ENCODE measurements around the gene OBSL1.

The OBSL1 gene

GRCh38 chr2:219523031-219523671 lies 48.2 kb downstream of the OBSL1 start:
- DNase-seq: no peak
- Histone ChIP-seq H3K9me3 (ENCODE audit: control insufficient read depth, low read length) (no peaks in the 10 kb centered on the region), H3K27ac (ENCODE audit: insufficient read depth, low read length, poor library complexity, severe bottlenecking) (no peak overlapping the region), H3K4me3 (ENCODE audit: insufficient read depth, low read depth, low read length, poor library complexity, severe bottlenecking) (no peak overlapping the region), H3K36me3 (ENCODE audit: control insufficient read depth, insufficient read depth, low read length) (no peaks in the 10 kb centered on the region), H3K27me3 (replicated peaks; ENCODE audit: control insufficient read depth, insufficient read depth, low read length, poor library complexity, severe bottlenecking) (peaks cover 44% of the 10 kb centered on the region), H3K4me1 (ENCODE audit: control insufficient read depth, insufficient read depth, low read length, poor library complexity, severe bottlenecking) (peaks cover 12% of the 10 kb centered on the region)

- no peak overlapping the region for H3K4me3 ChIP-seq (ENCODE audit: insufficient read depth, low read depth, low read length, poor library complexity, severe bottlenecking)
These were observed 49.0 kb downstream of the OBSL1 start for GRCh38 chr2:219522111-219523030.

GRCh38 chr2:219521066-219521880 lies 50.1 kb downstream of the OBSL1 start:
- H3K4me3 ChIP-seq (ENCODE audit: insufficient read depth, low read depth, low read length, poor library complexity, severe bottlenecking): no peak overlapping the region
- peaks cover 12% of the 10 kb centered on the region for H3K4me1 ChIP-seq (ENCODE audit: control insufficient read depth, insufficient read depth, low read length, poor library complexity, severe bottlenecking)
- no peaks in the 10 kb centered on the region for H3K9me3 ChIP-seq (ENCODE audit: control insufficient read depth, low read length)
- no peak for DNase-seq
- H3K36me3 ChIP-seq (ENCODE audit: control insufficient read depth, insufficient read depth, low read length): no peaks in the 10 kb centered on the region
- no peak overlapping the region for H3K27ac ChIP-seq (ENCODE audit: insufficient read depth, low read length, poor library complexity, severe bottlenecking)
- peaks cover 48% of the 10 kb centered on the region for H3K27me3 ChIP-seq (replicated peaks; ENCODE audit: control insufficient read depth, insufficient read depth, low read length, poor library complexity, severe bottlenecking)

More at GRCh38 chr2:219522111-219523030, 49.0 kb downstream of the OBSL1 start:
- H3K27ac ChIP-seq (ENCODE audit: insufficient read depth, low read length, poor library complexity, severe bottlenecking): no peak overlapping the region
- H3K9me3 ChIP-seq (ENCODE audit: control insufficient read depth, low read length): no peaks in the 10 kb centered on the region
- peaks cover 12% of the 10 kb centered on the region for H3K4me1 ChIP-seq (ENCODE audit: control insufficient read depth, insufficient read depth, low read length, poor library complexity, severe bottlenecking)
- H3K27me3 ChIP-seq (replicated peaks; ENCODE audit: control insufficient read depth, insufficient read depth, low read length, poor library complexity, severe bottlenecking): peaks cover 44% of the 10 kb centered on the region
- no peak for DNase-seq
- no peaks in the 10 kb centered on the region for H3K36me3 ChIP-seq (ENCODE audit: control insufficient read depth, insufficient read depth, low read length)

GRCh38 chr2:219520079-219520478 lies 51.3 kb downstream of the OBSL1 start:
- peaks cover 12% of the 10 kb centered on the region for H3K4me1 ChIP-seq (ENCODE audit: control insufficient read depth, insufficient read depth, low read length, poor library complexity, severe bottlenecking)
- no peaks in the 10 kb centered on the region for H3K36me3 ChIP-seq (ENCODE audit: control insufficient read depth, insufficient read depth, low read length)
- peaks cover 48% of the 10 kb centered on the region for H3K27me3 ChIP-seq (replicated peaks; ENCODE audit: control insufficient read depth, insufficient read depth, low read length, poor library complexity, severe bottlenecking)
- H3K4me3 ChIP-seq (ENCODE audit: insufficient read depth, low read depth, low read length, poor library complexity, severe bottlenecking): no peak overlapping the region
- H3K27ac ChIP-seq (ENCODE audit: insufficient read depth, low read length, poor library complexity, severe bottlenecking): no peak overlapping the region
- DNase-seq: no peak
- no peaks in the 10 kb centered on the region for H3K9me3 ChIP-seq (ENCODE audit: control insufficient read depth, low read length)

- H3K36me3 ChIP-seq (ENCODE audit: control insufficient read depth, insufficient read depth, low read length): no peaks in the 10 kb centered on the region
- no peaks in the 10 kb centered on the region for H3K9me3 ChIP-seq (ENCODE audit: control insufficient read depth, low read length)
- H3K4me3 ChIP-seq (ENCODE audit: insufficient read depth, low read depth, low read length, poor library complexity, severe bottlenecking): no peak overlapping the region
- peaks cover 12% of the 10 kb centered on the region for H3K4me1 ChIP-seq (ENCODE audit: control insufficient read depth, insufficient read depth, low read length, poor library complexity, severe bottlenecking)
- no peak for DNase-seq
- no peak overlapping the region for H3K27ac ChIP-seq (ENCODE audit: insufficient read depth, low read length, poor library complexity, severe bottlenecking)
- H3K27me3 ChIP-seq (replicated peaks; ENCODE audit: control insufficient read depth, insufficient read depth, low read length, poor library complexity, severe bottlenecking): peaks cover 44% of the 10 kb centered on the region
These were observed 51.8 kb downstream of the OBSL1 start for GRCh38 chr2:219519526-219519916.

- Histone ChIP-seq H3K9me3 (ENCODE audit: control insufficient read depth, low read length) (no peaks in the 10 kb centered on the region), H3K4me3 (ENCODE audit: insufficient read depth, low read depth, low read length, poor library complexity, severe bottlenecking) (no peak overlapping the region), H3K27ac (ENCODE audit: insufficient read depth, low read length, poor library complexity, severe bottlenecking) (no peak overlapping the region), H3K36me3 (ENCODE audit: control insufficient read depth, insufficient read depth, low read length) (no peaks in the 10 kb centered on the region), H3K4me1 (ENCODE audit: control insufficient read depth, insufficient read depth, low read length, poor library complexity, severe bottlenecking) (peaks cover 11% of the 10 kb centered on the region), H3K27me3 (replicated peaks; ENCODE audit: control insufficient read depth, insufficient read depth, low read length, poor library complexity, severe bottlenecking) (peaks cover 34% of the 10 kb centered on the region)
- DNase-seq: no peak
These were observed 53.2 kb downstream of the OBSL1 start for GRCh38 chr2:219517954-219518778.

- no peaks in the 10 kb centered on the region for H3K36me3 ChIP-seq (ENCODE audit: control insufficient read depth, insufficient read depth, low read length)
- no peak for DNase-seq
- H3K4me3 ChIP-seq (ENCODE audit: insufficient read depth, low read depth, low read length, poor library complexity, severe bottlenecking): no peak overlapping the region
- peaks cover under 1% of the 10 kb centered on the region for H3K4me1 ChIP-seq (ENCODE audit: control insufficient read depth, insufficient read depth, low read length, poor library complexity, severe bottlenecking)
- H3K27me3 ChIP-seq (replicated peaks; ENCODE audit: control insufficient read depth, insufficient read depth, low read length, poor library complexity, severe bottlenecking): peaks cover 24% of the 10 kb centered on the region
- no peak overlapping the region for H3K27ac ChIP-seq (ENCODE audit: insufficient read depth, low read length, poor library complexity, severe bottlenecking)
- no peaks in the 10 kb centered on the region for H3K9me3 ChIP-seq (ENCODE audit: control insufficient read depth, low read length)
These were observed 54.5 kb downstream of the OBSL1 start for GRCh38 chr2:219516888-219517287.

- Histone ChIP-seq H3K36me3 (ENCODE audit: control insufficient read depth, insufficient read depth, low read length) (no peaks in the 10 kb centered on the region), H3K27me3 (replicated peaks; ENCODE audit: control insufficient read depth, insufficient read depth, low read length, poor library complexity, severe bottlenecking) (peaks cover 20% of the 10 kb centered on the region), H3K4me1 (ENCODE audit: control insufficient read depth, insufficient read depth, low read length, poor library complexity, severe bottlenecking) (no peaks in the 10 kb centered on the region), H3K4me3 (ENCODE audit: insufficient read depth, low read depth, low read length, poor library complexity, severe bottlenecking) (no peak overlapping the region), H3K27ac (ENCODE audit: insufficient read depth, low read length, poor library complexity, severe bottlenecking) (no peak overlapping the region), H3K9me3 (ENCODE audit: control insufficient read depth, low read length) (no peaks in the 10 kb centered on the region)
- DNase-seq: no peak
These were observed 55.3 kb downstream of the OBSL1 start for GRCh38 chr2:219515874-219516629.

- no peak for DNase-seq
- no peak overlapping the region for H3K4me3 ChIP-seq (ENCODE audit: insufficient read depth, low read depth, low read length, poor library complexity, severe bottlenecking)
- H3K9me3 ChIP-seq (ENCODE audit: control insufficient read depth, low read length): no peaks in the 10 kb centered on the region
- no peak overlapping the region for H3K27ac ChIP-seq (ENCODE audit: insufficient read depth, low read length, poor library complexity, severe bottlenecking)
- H3K4me1 ChIP-seq (ENCODE audit: control insufficient read depth, insufficient read depth, low read length, poor library complexity, severe bottlenecking): peaks cover 4% of the 10 kb centered on the region
- H3K36me3 ChIP-seq (ENCODE audit: control insufficient read depth, insufficient read depth, low read length): no peaks in the 10 kb centered on the region
- H3K27me3 ChIP-seq (replicated peaks; ENCODE audit: control insufficient read depth, insufficient read depth, low read length, poor library complexity, severe bottlenecking): peaks cover 26% of the 10 kb centered on the region
These were observed 56.5 kb downstream of the OBSL1 start for GRCh38 chr2:219514836-219515235.
